Hepatocyte (in vitro differentiated cells): Measurements from ENCODE around the gene PDPN.

Experiments used
- EZH2 ChIP-seq: fragments of 200-600 bp; sonication (generic); IDR thresholded peaks from 2 replicates; pipeline ENCODE4 v1.6.1; 2016; ENCODE audit warnings: antibody characterized with exemption, mild to moderate bottlenecking, borderline replicate concordance
- TF ChIP-seq, protein P1 (sequence below): fragments of 200-600 bp; sonication (generic); IDR thresholded peaks from 2 replicates; pipeline ENCODE4 v1.5.1; 2016; ENCODE audit warnings: antibody characterized with exemption, mild to moderate bottlenecking; ENCODE audit not compliant: poor library complexity

GRCh38 chr1:13607002-13607401 lies 23.4 kb downstream of the PDPN start:
- TF ChIP-seq, protein P1, sequence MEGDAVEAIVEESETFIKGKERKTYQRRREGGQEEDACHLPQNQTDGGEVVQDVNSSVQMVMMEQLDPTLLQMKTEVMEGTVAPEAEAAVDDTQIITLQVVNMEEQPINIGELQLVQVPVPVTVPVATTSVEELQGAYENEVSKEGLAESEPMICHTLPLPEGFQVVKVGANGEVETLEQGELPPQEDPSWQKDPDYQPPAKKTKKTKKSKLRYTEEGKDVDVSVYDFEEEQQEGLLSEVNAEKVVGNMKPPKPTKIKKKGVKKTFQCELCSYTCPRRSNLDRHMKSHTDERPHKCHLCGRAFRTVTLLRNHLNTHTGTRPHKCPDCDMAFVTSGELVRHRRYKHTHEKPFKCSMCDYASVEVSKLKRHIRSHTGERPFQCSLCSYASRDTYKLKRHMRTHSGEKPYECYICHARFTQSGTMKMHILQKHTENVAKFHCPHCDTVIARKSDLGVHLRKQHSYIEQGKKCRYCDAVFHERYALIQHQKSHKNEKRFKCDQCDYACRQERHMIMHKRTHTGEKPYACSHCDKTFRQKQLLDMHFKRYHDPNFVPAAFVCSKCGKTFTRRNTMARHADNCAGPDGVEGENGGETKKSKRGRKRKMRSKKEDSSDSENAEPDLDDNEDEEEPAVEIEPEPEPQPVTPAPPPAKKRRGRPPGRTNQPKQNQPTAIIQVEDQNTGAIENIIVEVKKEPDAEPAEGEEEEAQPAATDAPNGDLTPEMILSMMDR = no peak
- no peak for TF ChIP-seq EZH2
